Hepatocyte (in vitro differentiated cells): Measurements from ENCODE around the gene PAPPA2.
"Not testable (repeated sequence)": the region's sequence is repeated elsewhere in the genome, so short reads cannot be mapped to it uniquely, and the experiment has no call there.

Experiments
- CTCF ChIP-seq: fragments of 200-600 bp; sonication (generic); IDR thresholded peaks from 2 replicates; pipeline ENCODE4 v1.5.1; 2016; ENCODE audit warnings: antibody characterized with exemption, mild to moderate bottlenecking; ENCODE audit not compliant: poor library complexity
- EZH2 ChIP-seq: fragments of 200-600 bp; sonication (generic); IDR thresholded peaks from 2 replicates; pipeline ENCODE4 v1.6.1; 2016; ENCODE audit warnings: antibody characterized with exemption, mild to moderate bottlenecking, borderline replicate concordance

GRCh38 chr1:176634733-176635132 lies 171.8 kb downstream of the PAPPA2 start:
- TF ChIP-seq CTCF, EZH2: not testable (repeated sequence)
